ENCODE measurements around the gene WDR11.

The WDR11 gene

DNA sequence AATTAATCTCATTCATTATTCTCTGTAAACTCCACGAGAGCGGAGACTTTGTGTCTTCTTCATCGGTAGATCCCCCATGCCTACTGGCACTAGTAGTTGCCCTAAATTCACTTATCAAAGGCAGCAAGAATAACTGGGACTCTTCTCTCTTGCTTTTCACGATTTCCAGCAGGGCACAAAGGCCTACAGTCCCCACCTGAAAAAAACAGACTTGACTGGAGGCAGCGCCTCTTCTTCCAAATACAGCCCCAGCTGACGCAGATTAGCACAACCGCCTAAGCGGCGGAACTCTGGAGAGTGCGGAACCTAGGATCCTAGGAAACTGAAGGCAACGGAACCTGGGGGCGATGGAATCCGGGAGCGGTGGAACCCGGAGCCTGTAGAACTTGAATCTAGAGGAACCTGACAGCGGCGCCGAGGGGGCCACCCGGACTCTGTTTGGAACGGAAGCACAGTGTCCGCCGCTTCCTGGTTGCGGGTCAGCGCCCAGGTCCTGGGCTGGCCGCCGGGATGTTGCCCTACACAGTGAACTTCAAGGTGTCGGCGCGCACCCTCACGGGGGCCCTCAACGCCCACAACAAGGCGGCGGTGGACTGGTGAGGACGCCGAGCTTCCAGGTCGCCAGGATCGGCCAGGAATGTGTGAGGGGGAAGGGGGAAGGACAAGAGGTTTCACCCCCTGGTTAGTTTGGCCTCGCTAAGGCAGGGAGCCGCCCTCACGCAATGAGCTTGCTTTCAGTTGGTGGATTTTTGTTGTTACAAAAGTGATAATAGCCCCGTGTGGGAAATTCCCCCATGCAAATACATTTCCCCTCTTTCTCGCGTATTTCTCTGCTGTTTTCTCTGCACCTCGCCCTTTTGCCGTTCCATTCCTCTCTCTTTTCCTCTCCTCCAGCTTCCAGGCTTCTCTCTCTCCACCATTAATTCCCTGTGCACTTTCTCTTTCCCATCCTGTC lies at the start of gene WDR11:
TSS of gene WDR11 (plus strand) at position 452 of the 955 bp plus-strand sequence. CDS start at position 511, 59 bp downstream.
- DNase-seq (ENCODE audit: low read depth), result peak; percentile 36

DNA sequence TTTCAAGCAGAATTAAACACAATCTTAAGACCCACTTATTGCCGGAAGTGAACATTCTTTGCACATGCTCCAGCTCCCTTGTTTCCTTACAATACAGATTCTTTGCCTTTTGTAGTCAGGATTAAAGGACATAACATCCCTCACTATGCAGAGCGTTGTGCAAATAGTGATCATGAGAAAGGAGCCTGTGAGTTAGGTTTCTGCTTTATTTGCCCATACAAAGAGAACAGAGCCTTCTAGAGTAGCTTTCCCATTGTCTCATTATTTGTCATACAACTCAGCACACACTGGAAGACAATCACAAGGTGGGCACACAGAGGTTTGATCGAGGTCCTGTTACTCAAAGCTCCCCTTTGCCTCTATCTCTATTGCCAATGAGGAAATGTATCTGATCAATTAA lies 48.2 kb upstream of the WDR11 start:
- no peak for DNase-seq (ENCODE audit: low read depth)

GRCh38 chr10:120803972-120804371 lies 47.2 kb upstream of the WDR11 start:
- DNase-seq (ENCODE audit: low read depth), result no peak

GRCh38 chr10:120805014-120805812 lies 45.9 kb upstream of the WDR11 start:
- DNase-seq (ENCODE audit: low read depth), result no peak

GRCh38 chr10:120806081-120806480 lies 45.1 kb upstream of the WDR11 start:
- DNase-seq (ENCODE audit: low read depth), result no peak

DNA sequence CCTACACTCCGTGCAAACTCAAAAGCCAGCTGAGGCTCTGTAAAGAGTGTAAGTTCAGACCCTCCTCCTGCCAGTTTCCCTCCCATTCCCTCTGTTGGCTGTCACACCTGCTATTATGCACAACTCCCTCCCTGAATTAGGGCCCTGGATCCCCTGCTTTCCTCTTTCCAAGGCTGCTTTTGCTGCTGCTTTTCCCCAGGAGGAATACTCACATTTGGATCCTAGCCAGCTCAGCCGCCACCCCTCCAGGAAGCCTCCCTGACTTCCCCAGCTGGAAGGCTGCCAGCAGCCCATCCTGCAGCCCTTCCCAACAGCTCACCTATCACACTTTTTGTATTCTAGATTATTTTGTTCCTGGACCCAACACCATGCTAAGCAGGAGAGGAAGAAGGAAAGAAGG lies 40.9 kb upstream of the WDR11 start:
- no peak for DNase-seq (ENCODE audit: low read depth)

DNA sequence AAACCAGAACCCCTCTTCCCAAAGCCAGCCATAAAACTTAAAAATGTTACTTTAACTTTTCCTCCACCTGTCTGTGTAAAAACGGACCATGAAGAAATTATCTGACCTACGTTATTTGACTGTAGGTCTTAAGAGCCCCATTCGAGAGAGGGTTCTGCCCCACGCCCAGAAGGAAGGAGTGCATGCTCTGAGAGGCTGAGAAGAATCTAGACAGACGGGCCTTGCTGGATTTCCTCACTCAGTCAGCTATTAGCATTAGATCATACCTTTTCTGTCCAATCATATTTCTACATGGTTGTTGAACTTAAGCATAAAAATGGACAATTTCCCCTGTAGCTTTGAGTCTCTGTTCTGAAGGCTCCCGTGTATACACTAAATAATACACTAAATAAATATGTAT lies 38.1 kb upstream of the WDR11 start:
- no peak for DNase-seq (ENCODE audit: low read depth)

DNA sequence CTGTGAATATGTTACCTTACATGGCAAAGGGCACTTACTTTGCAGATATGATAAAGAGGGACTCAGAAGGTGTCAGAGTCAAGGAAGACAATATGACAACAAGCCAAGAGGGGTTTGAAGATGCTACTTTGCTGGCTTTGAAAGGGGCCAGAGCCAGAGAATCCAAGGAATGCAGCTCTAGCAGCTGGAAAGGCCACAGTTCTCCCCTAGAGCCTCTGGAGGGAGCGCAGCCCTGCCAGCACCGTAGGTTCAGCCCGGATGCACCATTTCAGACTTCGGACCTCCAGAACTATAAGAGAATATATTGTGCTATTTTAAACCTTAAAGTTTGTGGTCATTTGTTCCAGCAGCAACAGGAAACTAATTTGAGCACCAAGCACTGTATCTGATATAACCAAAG lies 32.9 kb upstream of the WDR11 start:
- no peak for DNase-seq (ENCODE audit: low read depth)

DNA sequence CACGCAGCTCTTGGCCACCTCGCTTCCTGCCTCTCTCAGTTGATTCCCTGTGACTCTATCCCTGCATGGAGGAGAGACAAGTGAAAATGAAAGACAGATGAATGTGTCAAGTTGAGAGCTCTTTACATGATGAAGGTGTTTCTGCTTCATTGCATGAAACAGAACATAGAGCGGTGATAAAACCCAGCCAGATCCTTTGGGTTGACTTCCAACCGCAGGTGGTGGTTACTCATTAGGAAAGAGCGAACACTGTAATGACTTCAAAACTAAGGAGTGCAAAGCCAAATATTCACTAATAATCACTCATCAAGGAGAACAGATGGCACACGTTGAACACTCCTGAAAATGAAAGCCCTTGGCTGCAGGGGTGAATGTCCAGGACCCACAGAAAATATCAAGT lies 31.8 kb upstream of the WDR11 start:
- no peak for DNase-seq (ENCODE audit: low read depth)

- DNase-seq (ENCODE audit: low read depth), result no peak
Observed at GRCh38 chr10:120823266-120823665, 27.9 kb upstream of the WDR11 start.

GRCh38 chr10:120824881-120825309 lies 26.3 kb upstream of the WDR11 start:
- DNase-seq (ENCODE audit: low read depth), result no peak

GRCh38 chr10:120825878-120826769 lies 25.0 kb upstream of the WDR11 start:
- no peak for DNase-seq (ENCODE audit: low read depth)

DNA sequence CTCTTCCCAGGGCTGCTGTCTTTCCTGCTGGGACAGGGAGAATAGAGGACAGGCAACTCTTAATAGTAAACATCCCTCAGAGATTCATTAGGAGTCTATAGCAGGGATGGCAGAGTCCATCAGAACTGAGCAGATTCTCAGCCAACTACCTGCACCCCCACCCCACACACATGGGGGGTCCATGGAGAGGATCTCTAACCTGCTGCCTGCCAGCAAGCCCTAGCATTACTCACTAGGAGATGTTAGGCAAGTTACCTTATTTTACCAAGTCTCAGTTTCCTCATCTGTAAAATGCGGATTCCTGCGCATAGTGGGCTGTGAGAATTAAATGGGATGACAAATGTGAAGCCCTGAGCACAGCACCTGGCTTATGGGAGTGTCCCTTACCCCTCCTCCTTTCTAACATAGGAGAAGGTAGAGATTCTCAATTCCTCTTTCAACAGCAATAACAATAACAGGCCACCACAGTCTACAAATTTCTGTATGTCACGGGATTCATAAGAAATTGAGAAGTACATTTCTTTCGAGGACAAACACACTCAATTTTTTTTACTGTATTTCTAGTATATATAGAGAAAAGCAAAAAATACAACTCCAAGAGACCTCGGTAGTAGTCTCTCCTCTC lies 23.8 kb upstream of the WDR11 start:
- DNase-seq (ENCODE audit: low read depth), result no peak

GRCh38 chr10:120828763-120829319 lies 22.3 kb upstream of the WDR11 start:
- DNase-seq (ENCODE audit: low read depth), result no peak

DNA sequence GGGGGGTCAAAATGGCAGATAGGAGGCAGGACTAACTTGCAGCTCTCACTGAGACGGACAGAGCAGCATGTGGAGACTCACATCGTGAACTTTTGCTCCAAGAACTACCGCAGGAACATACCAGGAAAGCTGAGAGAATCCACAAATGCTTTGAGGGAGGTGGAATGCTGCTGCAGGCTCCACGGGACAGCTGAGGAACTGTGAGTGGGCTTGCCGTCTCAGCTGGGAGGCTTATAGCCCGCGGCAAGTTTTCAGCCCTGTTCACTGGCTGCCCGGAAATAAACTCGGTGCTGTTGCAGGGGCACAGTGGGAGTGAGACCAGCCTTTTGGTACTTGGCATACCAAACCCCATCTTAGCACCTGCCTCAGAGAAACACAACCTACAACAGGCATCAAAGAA lies 19.1 kb upstream of the WDR11 start:
- DNase-seq (ENCODE audit: low read depth), result no peak

DNA sequence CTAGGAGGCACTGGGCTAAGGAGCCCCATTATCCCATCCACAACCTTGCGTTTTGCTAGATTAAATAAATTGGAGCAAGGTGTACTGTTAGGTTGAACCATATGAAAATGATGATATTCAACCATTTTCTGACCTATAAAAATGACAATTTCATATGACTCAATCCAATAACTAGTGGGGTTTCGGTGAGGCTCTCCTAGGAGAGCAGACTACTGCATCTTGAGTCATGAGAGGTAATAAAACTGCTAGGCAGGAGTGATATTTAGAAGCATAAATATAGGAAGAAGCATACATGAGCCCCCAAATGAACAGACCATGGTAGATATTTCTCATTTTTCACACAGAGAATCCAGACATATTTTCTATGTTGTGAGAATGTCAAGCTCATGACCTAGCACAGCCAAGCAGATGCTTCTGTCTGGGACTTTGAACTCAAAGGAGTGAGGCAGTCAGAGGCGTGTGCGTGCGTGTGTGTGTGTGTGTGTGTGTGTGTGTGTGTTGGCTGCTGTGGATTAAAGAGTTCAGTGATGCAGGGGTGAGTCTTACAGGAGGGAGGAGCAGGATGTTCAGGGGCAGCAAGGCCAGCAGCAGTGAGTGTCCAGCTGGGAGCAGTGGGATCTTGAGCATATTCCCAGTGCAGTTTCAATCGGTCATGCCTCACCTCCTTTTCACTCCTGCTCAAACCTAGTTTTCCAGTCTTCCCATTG lies 17.8 kb upstream of the WDR11 start:
- DNase-seq (ENCODE audit: low read depth), result no peak

- no peak for DNase-seq (ENCODE audit: low read depth)
Observed at GRCh38 chr10:120835603-120836002, 15.6 kb upstream of the WDR11 start.

- no peak for DNase-seq (ENCODE audit: low read depth)
Observed at GRCh38 chr10:120838941-120839340, 12.2 kb upstream of the WDR11 start.

DNA sequence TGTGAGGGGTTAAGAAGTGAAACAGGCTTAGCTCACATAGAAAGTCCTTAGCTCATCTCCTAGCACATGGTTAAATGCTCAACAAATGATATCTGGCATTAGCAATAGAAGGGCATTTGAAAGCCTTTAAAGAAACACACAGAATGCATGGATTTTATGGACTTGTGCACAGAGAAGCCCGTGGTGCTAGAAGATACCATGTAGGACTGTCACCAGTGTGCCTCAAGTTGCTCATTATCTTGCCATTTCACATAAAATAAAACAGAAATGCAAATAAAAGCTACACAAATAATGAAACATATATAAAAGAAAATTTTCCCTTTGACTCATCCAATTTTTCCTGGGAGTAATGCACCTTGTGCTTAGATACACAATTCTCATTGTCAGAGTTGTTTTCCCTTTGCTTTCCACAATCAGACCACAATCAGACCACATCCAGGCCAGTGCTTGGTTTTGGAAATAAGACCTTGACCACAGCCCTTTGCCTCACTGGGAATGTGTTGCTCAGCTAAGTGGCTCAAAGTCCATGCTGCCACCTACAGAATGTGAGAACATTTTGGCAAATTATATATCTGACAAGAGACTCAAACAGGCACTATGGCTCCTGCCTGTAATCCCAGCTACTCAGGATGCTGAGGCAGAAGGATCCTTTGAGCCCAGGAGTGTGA lies 9.5 kb upstream of the WDR11 start:
- no peak for DNase-seq (ENCODE audit: low read depth)

DNA sequence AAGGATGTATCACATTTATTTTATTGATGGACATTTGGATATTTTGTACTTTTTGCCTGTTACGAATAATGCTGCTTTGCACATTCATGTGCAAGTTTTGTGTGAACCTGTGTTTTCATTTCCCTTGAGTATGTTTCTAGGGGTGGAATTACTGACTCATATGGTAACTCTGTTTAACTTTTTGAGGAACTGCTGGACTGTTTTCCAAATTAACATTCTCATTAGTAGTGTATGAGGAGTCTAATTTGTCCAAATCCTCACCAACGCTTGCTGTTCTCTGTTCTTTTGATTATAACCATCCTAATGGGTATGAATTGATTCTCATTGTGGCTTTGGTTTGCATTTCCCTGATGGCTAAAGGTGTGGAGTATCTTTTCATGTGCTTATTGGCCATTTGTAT lies 3.2 kb downstream of the WDR11 start:
- DNase-seq (ENCODE audit: low read depth), result no peak
